ENCODE results near the gene FBXL15. TPM values are rescaled to one million over a fixed set of nuclear protein-coding genes. Genes with fewer than 3 reads are reported as not detected.

Gene FBXL15
- total and polyA plus RNA-seq, 2 of the 13 experiments (the other 11 are each of a cell fraction or from before 2014, with no cell fraction given): 4.3 to 8.3 TPM

- TF ChIP-seq PPARG (CRISPR knock-in tag; conservative IDR thresholded peaks at IDR 0.05): 0 out of 2 replicates have a peak, but pooled peaks have one; percentile 57
- TF ChIP-seq POLR2A (IDR thresholded peaks at IDR 0.05; ENCODE audit: insufficient read depth in 1 of 2, low read depth in 2 of 2, low read length in 2 of 2): peak in 1 of 2 experiments; percentile 62; a peak in 1 of 4 replicates
- no peak; the same call in 1 of the 2 replicates for TF ChIP-seq ZZZ3 (CRISPR knock-in tag; IDR thresholded peaks at IDR 0.05; ENCODE audit: borderline replicate concordance)
- TF ChIP-seq SMAD9 (CRISPR knock-in tag; IDR thresholded peaks at IDR 0.05): peak; percentile 75; the same call in 1 of the 2 replicates
- TF ChIP-seq ZNF691 (CRISPR knock-in tag; IDR thresholded peaks at IDR 0.05; ENCODE audit: borderline replicate concordance, low read depth): peak; percentile 88; the same call in 1 of the 2 replicates
- no peak for TF ChIP-seq CENPX (CRISPR knock-in tag; IDR thresholded peaks at IDR 0.05)
- no peak for TF ChIP-seq ATF1 (CRISPR knock-in tag; IDR thresholded peaks at IDR 0.05)
- TF ChIP-seq, protein P1, sequence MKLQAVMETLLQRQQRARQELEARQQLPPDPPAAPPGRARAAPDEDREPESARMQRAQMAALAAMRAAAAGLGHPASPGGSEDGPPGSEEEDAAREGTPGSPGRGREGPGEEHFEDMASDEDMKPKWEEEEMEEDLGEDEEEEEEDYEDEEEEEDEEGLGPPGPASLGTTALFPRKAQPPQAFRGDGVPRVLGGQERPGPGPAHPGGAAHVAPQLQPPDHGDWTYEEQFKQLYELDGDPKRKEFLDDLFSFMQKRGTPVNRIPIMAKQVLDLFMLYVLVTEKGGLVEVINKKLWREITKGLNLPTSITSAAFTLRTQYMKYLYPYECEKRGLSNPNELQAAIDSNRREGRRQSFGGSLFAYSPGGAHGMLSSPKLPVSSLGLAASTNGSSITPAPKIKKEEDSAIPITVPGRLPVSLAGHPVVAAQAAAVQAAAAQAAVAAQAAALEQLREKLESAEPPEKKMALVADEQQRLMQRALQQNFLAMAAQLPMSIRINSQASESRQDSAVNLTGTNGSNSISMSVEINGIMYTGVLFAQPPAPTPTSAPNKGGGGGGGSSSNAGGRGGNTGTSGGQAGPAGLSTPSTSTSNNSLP (IDR thresholded peaks at IDR 0.05; ENCODE audit: low read depth, low read length): 0 out of 2 replicates have a peak, but pooled peaks have one; percentile 9
- TF ChIP-seq ZNF317 (CRISPR knock-in tag; IDR thresholded peaks at IDR 0.05): peak; percentile 73
- no peak for TF ChIP-seq ZNF83 (CRISPR knock-in tag; IDR thresholded peaks at IDR 0.05; ENCODE audit: borderline replicate concordance)
- TF ChIP-seq PRDM10 (CRISPR knock-in tag; IDR thresholded peaks at IDR 0.05; ENCODE audit: low read depth): no peak; the same call in none of the 2 replicates
- TF ChIP-seq ZNF781 (CRISPR knock-in tag; IDR thresholded peaks at IDR 0.05; ENCODE audit: borderline replicate concordance, not compliant biosample characterization): no peak
- TF ChIP-seq HOXA3 (CRISPR knock-in tag; IDR thresholded peaks at IDR 0.05): peak; percentile 95
- no peak for TF ChIP-seq AHDC1 (CRISPR knock-in tag; IDR thresholded peaks at IDR 0.05; ENCODE audit: borderline replicate concordance)
- peak; percentile 60 for TF ChIP-seq ZNF121 (CRISPR knock-in tag; IDR thresholded peaks at IDR 0.05)
- TF ChIP-seq ZNF563 (CRISPR knock-in tag; IDR thresholded peaks at IDR 0.05): peak; percentile 87; the same call in 1 of the 2 replicates
These were observed 21.2 kb upstream of the FBXL15 start (continued) for GRCh38 chr10:102399217-102400021.

Measured in HepG2 (cell line).